GM18498 (cell line): ENCODE results near the gene USP40.

Experiments
- ATAC-seq: cut with Tn5 transposase; IDR thresholded peaks from one replicate; pipeline ENCODE4 v1.9.1; 2021; ENCODE audit warnings: mild to moderate bottlenecking, moderate library complexity; ENCODE audit not compliant: unreplicated experiment

USP40 gene

GRCh38 chr2:233479616-233480489 lies 86.7 kb downstream of the USP40 start:
- no peak for ATAC-seq

GRCh38 chr2:233477548-233478433 lies 88.8 kb downstream of the USP40 start:
- ATAC-seq, result no peak

- ATAC-seq, result no peak
These were observed 89.7 kb downstream of the USP40 start for GRCh38 chr2:233476651-233477547.

GRCh38 chr2:233476063-233476410 lies 90.5 kb downstream of the USP40 start:
- no peak for ATAC-seq

GRCh38 chr2:233474308-233475160 lies 92.0 kb downstream of the USP40 start:
- ATAC-seq, result no peak

- ATAC-seq, result no peak
These were observed 92.7 kb downstream of the USP40 start for GRCh38 chr2:233473878-233474277.

GRCh38 chr2:233473386-233473791 lies 93.2 kb downstream of the USP40 start:
- no peak for ATAC-seq

GRCh38 chr2:233471291-233472035 lies 95.1 kb downstream of the USP40 start:
- ATAC-seq, result no peak

GRCh38 chr2:233470839-233471238 lies 95.7 kb downstream of the USP40 start:
- no peak for ATAC-seq

- ATAC-seq, result no peak
These were observed 96.4 kb downstream of the USP40 start for GRCh38 chr2:233470011-233470687.

GRCh38 chr2:233469261-233470010 lies 97.1 kb downstream of the USP40 start:
- no peak for ATAC-seq

GRCh38 chr2:233468741-233469110 lies 97.9 kb downstream of the USP40 start:
- ATAC-seq, result no peak

- ATAC-seq, result no peak
These were observed 98.4 kb downstream of the USP40 start for GRCh38 chr2:233468047-233468740.

GRCh38 chr2:233466991-233467603 lies 99.5 kb downstream of the USP40 start:
- no peak for ATAC-seq

- ATAC-seq, result no peak
These were observed 101.9 kb downstream of the USP40 start for GRCh38 chr2:233464531-233465240.

- no peak for ATAC-seq
These were observed 102.5 kb downstream of the USP40 start for GRCh38 chr2:233464056-233464455.
